Neural progenitor cell (in vitro differentiated cells): ENCODE data around the gene WWOX. TPM values are rescaled to one million over a fixed set of nuclear protein-coding genes. Genes with fewer than 3 reads are reported as not detected.

ENCODE experiments used
- DNase-seq: peaks from one replicate; pipeline ENCODE4 v3.0.0-alpha.2; 2016; ENCODE audit warnings: low spot score
- H2AFZ ChIP-seq: fragments of 200-600 bp; sonication (generic); replicated peaks from 2 replicates; pipeline ENCODE4 v1.6.1; 2016; ENCODE audit warnings: antibody characterized with exemption
- H3F3A ChIP-seq: fragments of 200-600 bp; sonication (generic); 2 replicates; pipeline ENCODE4 v1.6.1; 2016; ENCODE audit warnings: antibody characterized with exemption, low read depth
- H3K27ac ChIP-seq: fragments of 200-600 bp; sonication (generic); 2 replicates; pipeline ENCODE4 v1.5.1; 2016; ENCODE audit warnings: mild to moderate bottlenecking
- H3K27me3 ChIP-seq: fragments of 200-600 bp; sonication (generic); 2 replicates; pipeline ENCODE4 v1.6.1; 2016; ENCODE audit warnings: mild to moderate bottlenecking, moderate library complexity
- H3K36me3 ChIP-seq: fragments of 200-600 bp; sonication (generic); 2 replicates; pipeline ENCODE4 v1.5.1; 2016
- H3K4me1 ChIP-seq: fragments of 200-600 bp; sonication (generic); 2 replicates; pipeline ENCODE4 v1.6.1; 2016; ENCODE audit warnings: mixed run types
- H3K4me2 ChIP-seq: fragments of 200-600 bp; sonication (generic); 2 replicates; pipeline ENCODE4 v1.6.1; 2016
- H3K4me3 ChIP-seq: fragments of 200-600 bp; sonication (generic); 2 replicates; pipeline ENCODE4 v1.5.1; 2016
- H3K79me2 ChIP-seq: fragments of 200-600 bp; sonication (generic); 2 replicates; pipeline ENCODE4 v1.6.1; 2016; ENCODE audit warnings: low read depth
- H3K9ac ChIP-seq: fragments of 200-600 bp; sonication (generic); 2 replicates; pipeline ENCODE4 v1.6.1; 2016
- H3K9me3 ChIP-seq: fragments of 200-600 bp; sonication (generic); 2 replicates; pipeline ENCODE4 v1.5.1; 2016; ENCODE audit warnings: low read depth
- H4K20me1 ChIP-seq: fragments of 200-600 bp; sonication (generic); 2 replicates; pipeline ENCODE4 v1.6.1; 2016; ENCODE audit warnings: low read depth
- H3K27ac Mint-ChIP-seq: 3 replicates; pipeline ENCODE4 v1.8.0; 2021; ENCODE audit warnings: mixed read lengths
- H3K27me3 Mint-ChIP-seq: 2 replicates; pipeline ENCODE4 v1.8.0; 2022; ENCODE audit warnings: low read depth, mild to moderate bottlenecking, inconsistent platforms, moderate library complexity, mixed read lengths; ENCODE audit not compliant: insufficient read depth
- H3K36me3 Mint-ChIP-seq: 3 replicates; pipeline ENCODE4 v1.8.0; 2021; ENCODE audit warnings: mixed read lengths
- H3K4me1 Mint-ChIP-seq: 3 replicates; pipeline ENCODE4 v1.8.0; 2021; ENCODE audit warnings: mixed read lengths
- H3K4me3 Mint-ChIP-seq: 3 replicates; pipeline ENCODE4 v1.8.0; 2021; ENCODE audit warnings: mild to moderate bottlenecking, moderate library complexity, mixed read lengths
- H3K9me3 Mint-ChIP-seq: 3 replicates; pipeline ENCODE4 v1.8.0; 2020; ENCODE audit warnings: mixed read lengths
- EZH2 ChIP-seq: fragments of 200-600 bp; sonication (generic); IDR thresholded peaks from 2 replicates; pipeline ENCODE4 v1.6.1; 2017; ENCODE audit warnings: antibody characterized with exemption, mild to moderate bottlenecking, moderate library complexity
- EZH2phosphoT487 ChIP-seq: fragments of 200-600 bp; sonication (generic); IDR thresholded peaks from 2 replicates; pipeline ENCODE4 v1.6.1; 2017; ENCODE audit warnings: antibody characterized with exemption
- total RNA-seq: library from RNA; depleted of rRNA; stranded (reverse); fragments of >200 nt; gene quantifications from 2 replicates; pipeline ENCODE4 v1.2.3, GENCODE V29; 2015; ENCODE audit warnings: low replicate concordance
- TF ChIP-seq, protein P1 (sequence below): fragments of 200-600 bp; sonication (generic); IDR thresholded peaks from 2 replicates; pipeline ENCODE4 v1.5.1; 2017; ENCODE audit warnings: antibody characterized with exemption, mild to moderate bottlenecking

The WWOX gene
- total RNA-seq, 1 donor from 2014 or later: 63.7 TPM

DNA sequence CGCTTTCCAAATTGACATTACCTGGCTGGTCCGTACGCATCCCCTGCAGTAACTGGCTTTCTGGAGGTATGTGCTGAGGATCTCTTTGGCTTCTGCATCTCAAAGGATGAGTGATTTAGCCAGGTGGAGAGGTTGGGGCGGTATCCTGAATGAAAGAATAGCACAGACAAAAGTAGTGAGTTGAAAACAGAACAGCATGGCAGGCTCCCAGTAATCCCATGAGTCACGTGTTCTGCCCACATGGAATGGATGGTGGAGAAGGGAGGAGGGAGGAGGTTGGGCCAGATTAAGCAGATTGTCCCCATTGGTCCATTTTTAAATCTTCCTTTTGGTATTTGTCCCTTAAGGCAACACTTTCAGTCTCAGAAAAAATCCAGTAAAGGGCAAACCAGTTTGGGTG is 176.0 kb downstream of the WWOX start:
- Histone ChIP-seq H3K9me3 (no peaks in the 10 kb centered on the region), H3K9ac (no peak overlapping the region), H3K4me3 (no peak overlapping the region), H2AFZ (no peak overlapping the region), H3K4me2 (peak overlapping the region; percentile 36), H3K36me3 (no peaks in the 10 kb centered on the region), H3K4me1 (peaks cover 46% of the 10 kb centered on the region), H3K27me3 (no peaks in the 10 kb centered on the region), H3K79me2 (no peaks in the 10 kb centered on the region), H3K27ac (no peak overlapping the region), H3F3A (peaks cover 26% of the 10 kb centered on the region), H4K20me1 (no peaks in the 10 kb centered on the region)
- TF ChIP-seq EZH2phosphoT487 (no peak), EZH2 (no peak)
- TF ChIP-seq, protein P1, sequence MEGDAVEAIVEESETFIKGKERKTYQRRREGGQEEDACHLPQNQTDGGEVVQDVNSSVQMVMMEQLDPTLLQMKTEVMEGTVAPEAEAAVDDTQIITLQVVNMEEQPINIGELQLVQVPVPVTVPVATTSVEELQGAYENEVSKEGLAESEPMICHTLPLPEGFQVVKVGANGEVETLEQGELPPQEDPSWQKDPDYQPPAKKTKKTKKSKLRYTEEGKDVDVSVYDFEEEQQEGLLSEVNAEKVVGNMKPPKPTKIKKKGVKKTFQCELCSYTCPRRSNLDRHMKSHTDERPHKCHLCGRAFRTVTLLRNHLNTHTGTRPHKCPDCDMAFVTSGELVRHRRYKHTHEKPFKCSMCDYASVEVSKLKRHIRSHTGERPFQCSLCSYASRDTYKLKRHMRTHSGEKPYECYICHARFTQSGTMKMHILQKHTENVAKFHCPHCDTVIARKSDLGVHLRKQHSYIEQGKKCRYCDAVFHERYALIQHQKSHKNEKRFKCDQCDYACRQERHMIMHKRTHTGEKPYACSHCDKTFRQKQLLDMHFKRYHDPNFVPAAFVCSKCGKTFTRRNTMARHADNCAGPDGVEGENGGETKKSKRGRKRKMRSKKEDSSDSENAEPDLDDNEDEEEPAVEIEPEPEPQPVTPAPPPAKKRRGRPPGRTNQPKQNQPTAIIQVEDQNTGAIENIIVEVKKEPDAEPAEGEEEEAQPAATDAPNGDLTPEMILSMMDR: no peak
- Mint-ChIP-seq H3K27ac (no peak overlapping the region), H3K27me3 (no peaks in the 10 kb centered on the region), H3K9me3 (peaks cover 2% of the 10 kb centered on the region), H3K36me3 (peaks cover 2% of the 10 kb centered on the region), H3K4me3 (no peak overlapping the region), H3K4me1 (peaks cover 21% of the 10 kb centered on the region)
- DNase-seq: peak; percentile 26

DNA sequence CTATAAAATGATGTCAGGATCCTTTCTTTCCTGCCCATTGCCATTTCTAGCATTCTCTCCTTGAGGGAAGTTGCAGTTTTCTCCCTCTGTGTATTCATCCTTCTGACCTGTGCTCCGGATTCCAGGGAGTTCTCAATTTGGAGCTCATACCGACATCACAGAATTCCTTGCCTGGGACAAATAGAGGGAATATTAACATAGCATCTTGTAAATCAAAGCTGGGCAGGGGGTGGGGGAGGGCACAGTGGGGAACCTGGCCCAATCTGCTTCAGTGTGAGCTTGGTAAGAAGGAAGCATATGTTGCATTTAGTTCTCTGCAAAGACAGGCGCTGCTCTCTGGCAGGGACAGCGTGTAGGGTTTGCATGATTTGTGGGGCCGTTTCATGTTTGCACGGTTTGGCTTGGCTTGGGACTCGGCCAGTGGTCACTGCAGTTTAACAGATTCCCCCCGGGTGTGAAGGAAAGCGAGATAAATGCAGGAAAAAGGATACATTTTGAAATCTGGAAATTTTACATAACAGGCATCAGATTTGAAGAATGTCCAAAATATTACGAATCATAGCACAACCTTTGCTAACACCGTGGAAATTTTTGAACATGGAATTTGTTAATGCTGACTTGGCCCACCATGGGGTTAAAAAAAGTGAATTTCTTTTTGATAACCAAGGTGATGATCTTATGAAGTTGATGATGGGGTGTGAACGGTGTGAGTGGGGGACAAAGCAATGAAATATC is 178.0 kb downstream of the WWOX start:
- peaks cover 21% of the 10 kb centered on the region for H3K4me1 Mint-ChIP-seq
- no peaks in the 10 kb centered on the region for H3K27me3 Mint-ChIP-seq
- Histone ChIP-seq H3K4me3 (no peak overlapping the region), H3K27me3 (no peaks in the 10 kb centered on the region), H3K79me2 (no peaks in the 10 kb centered on the region), H3K9ac (no peak overlapping the region), H3K4me2 (peak overlapping the region; percentile 53), H4K20me1 (no peaks in the 10 kb centered on the region), H3K36me3 (no peaks in the 10 kb centered on the region), H3F3A (peaks cover 26% of the 10 kb centered on the region), H3K4me1 (peaks cover 46% of the 10 kb centered on the region), H3K27ac (no peak overlapping the region), H2AFZ (peak overlapping the region; percentile 19), H3K9me3 (no peaks in the 10 kb centered on the region)
- TF ChIP-seq EZH2phosphoT487 (no peak), EZH2 (no peak)
- TF ChIP-seq, protein P1: no peak
- H3K36me3 Mint-ChIP-seq: peaks cover 6% of the 10 kb centered on the region
- no peak overlapping the region for H3K4me3 Mint-ChIP-seq
- H3K27ac Mint-ChIP-seq: no peak overlapping the region
- peaks cover 4% of the 10 kb centered on the region for H3K9me3 Mint-ChIP-seq
- peak; percentile 18 for DNase-seq

DNA sequence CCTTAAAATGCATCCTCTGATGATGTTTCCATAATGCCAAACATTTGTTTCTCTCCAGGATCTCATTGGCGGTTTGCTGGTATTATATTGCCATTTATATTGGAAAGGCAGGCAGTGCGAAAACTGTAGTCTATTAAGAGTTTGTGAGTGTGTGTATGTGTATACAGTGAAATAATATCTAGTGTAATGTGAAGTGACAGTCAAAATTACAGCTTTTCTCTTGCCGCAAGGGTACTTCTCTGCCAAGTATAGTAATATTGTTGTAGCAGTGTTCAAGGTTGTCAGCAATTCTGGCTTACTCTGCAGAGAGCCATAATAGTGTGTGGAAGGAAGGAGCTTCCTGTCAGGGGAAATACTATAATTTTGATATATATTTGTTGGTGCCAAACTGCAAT is 178.6 kb downstream of the WWOX start:
- no peaks in the 10 kb centered on the region for H3K9me3 ChIP-seq
- H3K4me2 ChIP-seq: peak overlapping the region; percentile 53
- H3K4me1 ChIP-seq: peaks cover 46% of the 10 kb centered on the region
- no peak overlapping the region for H3K27ac ChIP-seq
- H3K79me2 ChIP-seq: no peaks in the 10 kb centered on the region
- Mint-ChIP-seq H3K4me1 (peaks cover 21% of the 10 kb centered on the region), H3K4me3 (no peak overlapping the region), H3K27ac (no peak overlapping the region), H3K9me3 (peaks cover 4% of the 10 kb centered on the region), H3K36me3 (peaks cover 6% of the 10 kb centered on the region), H3K27me3 (no peaks in the 10 kb centered on the region)
- no peaks in the 10 kb centered on the region for H3K27me3 ChIP-seq
- no peaks in the 10 kb centered on the region for H4K20me1 ChIP-seq
- DNase-seq: no peak
- no peaks in the 10 kb centered on the region for H3K36me3 ChIP-seq
- H3K9ac ChIP-seq: no peak overlapping the region
- no peak overlapping the region for H2AFZ ChIP-seq
- TF ChIP-seq, protein P1: no peak
- TF ChIP-seq EZH2phosphoT487 (no peak), EZH2 (no peak)
- no peak overlapping the region for H3K4me3 ChIP-seq
- peaks cover 26% of the 10 kb centered on the region for H3F3A ChIP-seq
